ENCODE results near the gene DVL1. TPM values are rescaled to one million over a fixed set of nuclear protein-coding genes. Genes with fewer than 3 reads are reported as not detected.

Gene DVL1
- total and polyA plus RNA-seq, 2 of the 13 experiments (the other 11 are each of a cell fraction or from before 2014, with no cell fraction given), result 30.8 to 60.4 TPM

- TF ChIP-seq CEBPZ (IDR thresholded peaks at IDR 0.05; ENCODE audit: low read length) (no peak), KDM1A (CRISPR knock-in tag; IDR thresholded peaks at IDR 0.05) (no peak), ZNF441 (CRISPR knock-in tag; IDR thresholded peaks at IDR 0.05; ENCODE audit: borderline replicate concordance) (no peak), MAFK (conservative IDR thresholded peaks at IDR 0.05 in 1 of 2, IDR thresholded peaks at IDR 0.05 in 1 of 2; ENCODE audit: low read length in 2 of 2) (no peak), ZC3H13 (CRISPR knock-in tag; IDR thresholded peaks at IDR 0.05) (no peak), HNF1B (CRISPR knock-in tag; IDR thresholded peaks at IDR 0.05) (0 out of 2 replicates have a peak, but pooled peaks have one; percentile 13), MLXIP (CRISPR knock-in tag; IDR thresholded peaks at IDR 0.05; ENCODE audit: borderline replicate concordance) (no peak), SETDB1 (CRISPR knock-in tag; IDR thresholded peaks at IDR 0.05; ENCODE audit: borderline replicate concordance) (no peak), ZFP36L2 (CRISPR knock-in tag; IDR thresholded peaks at IDR 0.05) (no peak), SKI (IDR thresholded peaks at IDR 0.05; ENCODE audit: partially characterized antibody) (no peak), ZNF512B (CRISPR knock-in tag; IDR thresholded peaks at IDR 0.05; ENCODE audit: borderline replicate concordance) (no peak), NFYB (CRISPR knock-in tag; IDR thresholded peaks at IDR 0.05) (no peak)
Measured at GRCh38 chr1:1304331-1305299, 44.6 kb downstream of the DVL1 start (continued).

Data from HepG2 (cell line).